Mesenchymal stem cell (in vitro differentiated cells and primary cell): Measurements from ENCODE around the gene THEMIS.
A peak's percentile ranks its signal among the peaks of the same experiment; 100 is the strongest.

Experiments used
- DNase-seq: peaks from one replicate; pipeline ENCODE4 v3.0.0-alpha.2; 2013
- H2AFZ ChIP-seq: one replicate; pipeline ENCODE4 v1.6.1; 2013; ENCODE audit warnings: low read depth, mild to moderate bottlenecking, control low read depth, inconsistent platforms, low read length, moderate library complexity
- H2AK5ac ChIP-seq: 2 replicates; pipeline ENCODE4 v1.6.1; 2013; ENCODE audit warnings: low read length, moderate library complexity, mild to moderate bottlenecking, inconsistent platforms; ENCODE audit not compliant: severe bottlenecking
- H2BK120ac ChIP-seq: one replicate; pipeline ENCODE4 v1.6.1; 2013; ENCODE audit warnings: low read depth, mild to moderate bottlenecking, inconsistent platforms, low read length, moderate library complexity
- H2BK12ac ChIP-seq, 2 experiments: one replicate each; pipeline ENCODE4 v1.6.1; 2013; ENCODE audit warnings: inconsistent platforms in 2 of 2, low read length in 2 of 2, mild to moderate bottlenecking in 2 of 2, moderate library complexity in 2 of 2, control low read depth in 1 of 2
- H2BK15ac ChIP-seq: one replicate; pipeline ENCODE4 v1.6.1; 2013; ENCODE audit warnings: mild to moderate bottlenecking, low read depth, inconsistent platforms; ENCODE audit not compliant: poor library complexity, severe bottlenecking
- H2BK5ac ChIP-seq: 2 replicates; pipeline ENCODE4 v1.6.1; 2013; ENCODE audit warnings: low read depth, mild to moderate bottlenecking, low read length, control low read depth, inconsistent platforms; ENCODE audit not compliant: poor library complexity, severe bottlenecking
- H3K14ac ChIP-seq, 2 experiments: one replicate each; pipeline ENCODE4 v1.6.1; 2013; ENCODE audit warnings: inconsistent platforms in 2 of 2, low read length in 2 of 2, control low read depth in 1 of 2, mild to moderate bottlenecking in 1 of 2, moderate library complexity in 1 of 2
- H3K18ac ChIP-seq, 2 experiments: one replicate each; pipeline ENCODE4 v1.6.1; 2013; ENCODE audit warnings: inconsistent platforms in 2 of 2, low read length in 2 of 2, control low read depth in 1 of 2, low read depth in 1 of 2, mild to moderate bottlenecking in 1 of 2
- H3K23ac ChIP-seq, 2 experiments: one replicate each; pipeline ENCODE4 v1.6.1; 2013; ENCODE audit warnings: inconsistent platforms in 2 of 2, low read length in 2 of 2, mild to moderate bottlenecking in 2 of 2, moderate library complexity in 2 of 2, control low read depth in 1 of 2
- H3K27ac ChIP-seq: 2 replicates; pipeline ENCODE4 v1.5.1; 2013; ENCODE audit warnings: mild to moderate bottlenecking, moderate library complexity, low read length, control low read depth, inconsistent platforms; ENCODE audit not compliant: poor library complexity, severe bottlenecking
- H3K27me3 ChIP-seq, 2 experiments: 2 replicates each; pipeline versions ENCODE4 v1.6.1 to v1.7.0; 2013; ENCODE audit warnings: low read length in 2 of 2, mild to moderate bottlenecking in 2 of 2, moderate library complexity in 2 of 2, control low read depth in 1 of 2, inconsistent platforms in 1 of 2; ENCODE audit not compliant: control insufficient read depth in 1 of 2, insufficient read depth in 1 of 2
- H3K36me3 ChIP-seq, 2 experiments: 2 replicates each; pipeline versions ENCODE4 v1.6.1 to v1.7.0; 2013; ENCODE audit warnings: low read length in 2 of 2, control low read depth in 1 of 2, inconsistent platforms in 1 of 2, low read depth in 1 of 2, mild to moderate bottlenecking in 1 of 2; ENCODE audit not compliant: insufficient read depth in 2 of 2, control insufficient read depth in 1 of 2
- H3K4ac ChIP-seq, 2 experiments: one replicate each; pipeline ENCODE4 v1.6.1; 2013; ENCODE audit warnings: inconsistent platforms in 2 of 2, low read length in 2 of 2, mild to moderate bottlenecking in 2 of 2, moderate library complexity in 2 of 2, control low read depth in 1 of 2, low read depth in 1 of 2
- H3K4me1 ChIP-seq: 2 replicates; pipeline ENCODE4 v1.6.1; 2013; ENCODE audit warnings: low read depth, low read length, control low read depth; ENCODE audit not compliant: control insufficient read depth, insufficient read depth
- H3K4me2 ChIP-seq: 2 replicates; pipeline ENCODE4 v1.6.1; 2013; ENCODE audit warnings: low read length, mild to moderate bottlenecking, inconsistent platforms; ENCODE audit not compliant: poor library complexity, severe bottlenecking
- H3K4me3 ChIP-seq, 2 experiments: 2 replicates each; pipeline versions ENCODE4 v1.5.1 to v1.7.0; 2013; ENCODE audit warnings: low read length in 2 of 2, mild to moderate bottlenecking in 2 of 2, control low read depth in 1 of 2, low read depth in 1 of 2; ENCODE audit not compliant: insufficient read depth in 1 of 2
- H3K79me1 ChIP-seq: replicated peaks from 2 replicates; pipeline ENCODE4 v1.6.1; 2013; ENCODE audit warnings: mild to moderate bottlenecking, control low read depth, low read length, inconsistent platforms; ENCODE audit not compliant: poor library complexity, severe bottlenecking
- H3K9ac ChIP-seq: 2 replicates; pipeline ENCODE4 v1.7.0; 2013; ENCODE audit warnings: mild to moderate bottlenecking, low read length, moderate library complexity
- H3K9me3 ChIP-seq: 2 replicates; pipeline ENCODE4 v1.7.0; 2013; ENCODE audit warnings: mild to moderate bottlenecking, low read length; ENCODE audit not compliant: control insufficient read depth
- H4K8ac ChIP-seq: one replicate; pipeline ENCODE4 v1.6.1; 2013; ENCODE audit warnings: inconsistent platforms, mild to moderate bottlenecking, low read length, moderate library complexity
- H4K91ac ChIP-seq: one replicate; pipeline ENCODE4 v1.6.1; 2013; ENCODE audit warnings: mild to moderate bottlenecking, low read length, inconsistent platforms
- WGBS: methylation state at CpG from one replicate; pipeline ENCODE4 v1.1.7; 2013; ENCODE audit warnings: mixed read lengths; 5-methylcytosine and 5-hydroxymethylcytosine counted together

The THEMIS gene

GRCh38 chr6:127738423-127738822, 162.4 kb downstream of the THEMIS start:
- Histone ChIP-seq H3K18ac (no peak overlapping the region), H4K8ac (no peak overlapping the region), H2BK15ac (no peak overlapping the region), H2BK12ac (no peak overlapping the region), H3K27ac (no peak overlapping the region), H3K4me1 (no peaks in the 10 kb centered on the region), H3K14ac (no peak overlapping the region), H3K4ac (no peak overlapping the region), H3K9me3 (no peaks in the 10 kb centered on the region), H3K79me1 (no peaks in the 10 kb centered on the region), H3K23ac (no peak overlapping the region), H3K36me3 (no peaks in the 10 kb centered on the region), H2AFZ (no peak overlapping the region), H4K91ac (no peak overlapping the region), H3K4me3 (no peak overlapping the region), H2AK5ac (no peak overlapping the region), H2BK120ac (no peak overlapping the region), H2BK5ac (no peak overlapping the region), H3K27me3 (no peaks in the 10 kb centered on the region), H3K9ac (no peak overlapping the region), H3K4me2 (no peak overlapping the region)
- no peak for DNase-seq
- WGBS = 88% methylated on average over 3 of the region's 3 CpGs

- no peak overlapping the region for H3K14ac ChIP-seq
- no peak overlapping the region for H3K23ac ChIP-seq
- H4K8ac ChIP-seq = no peak overlapping the region
- no peak overlapping the region for H2BK15ac ChIP-seq
- no peak for DNase-seq
- no peaks in the 10 kb centered on the region for H3K4me1 ChIP-seq
- no peak overlapping the region for H2AK5ac ChIP-seq
- H3K36me3 ChIP-seq = no peaks in the 10 kb centered on the region
- H4K91ac ChIP-seq = no peak overlapping the region
- no peak overlapping the region for H2AFZ ChIP-seq
- no peak overlapping the region for H3K9ac ChIP-seq
- H3K4me2 ChIP-seq = no peak overlapping the region
- H3K79me1 ChIP-seq = no peaks in the 10 kb centered on the region
- no peak overlapping the region for H3K4me3 ChIP-seq
- no peaks in the 10 kb centered on the region for H3K27me3 ChIP-seq
- no peak overlapping the region for H2BK5ac ChIP-seq
- H3K27ac ChIP-seq = no peak overlapping the region
- no peaks in the 10 kb centered on the region for H3K9me3 ChIP-seq
- H2BK12ac ChIP-seq = no peak overlapping the region
- H2BK120ac ChIP-seq = no peak overlapping the region
- no CpG with 5 or more reads among the region's 3 CpGs for WGBS
- no peak overlapping the region for H3K4ac ChIP-seq
- no peak overlapping the region for H3K18ac ChIP-seq
These were observed 163.1 kb downstream of the THEMIS start for GRCh38 chr6:127737768-127738167.

GRCh38 chr6:127737009-127737486, 163.8 kb downstream of the THEMIS start:
- Histone ChIP-seq H3K18ac (no peak overlapping the region), H4K8ac (no peak overlapping the region), H2BK5ac (no peak overlapping the region), H3K4me1 (no peaks in the 10 kb centered on the region), H2AK5ac (no peak overlapping the region), H3K9ac (no peak overlapping the region), H3K9me3 (no peaks in the 10 kb centered on the region), H3K36me3 (no peaks in the 10 kb centered on the region), H3K27ac (no peak overlapping the region), H3K79me1 (no peaks in the 10 kb centered on the region), H3K14ac (no peak overlapping the region), H3K27me3 (no peaks in the 10 kb centered on the region), H2BK15ac (no peak overlapping the region), H3K4me3 (no peak overlapping the region), H4K91ac (no peak overlapping the region), H3K4me2 (no peak overlapping the region), H2BK120ac (no peak overlapping the region), H2BK12ac (no peak overlapping the region), H2AFZ (no peak overlapping the region), H3K4ac (no peak overlapping the region), H3K23ac (no peak overlapping the region)
- DNase-seq = peak; percentile 79

GRCh38 chr6:127732927-127733326, 167.9 kb downstream of the THEMIS start:
- Histone ChIP-seq H4K8ac (no peak overlapping the region), H4K91ac (no peak overlapping the region), H3K18ac (no peak overlapping the region), H3K9ac (no peak overlapping the region), H3K4me2 (no peak overlapping the region), H3K4me1 (no peaks in the 10 kb centered on the region), H2BK15ac (no peak overlapping the region), H2AK5ac (no peak overlapping the region), H2AFZ (no peak overlapping the region), H2BK12ac (no peak overlapping the region), H3K9me3 (no peaks in the 10 kb centered on the region), H3K4me3 (no peak overlapping the region), H3K14ac (no peak overlapping the region), H2BK120ac (no peak overlapping the region), H3K23ac (no peak overlapping the region), H2BK5ac (no peak overlapping the region), H3K36me3 (no peaks in the 10 kb centered on the region), H3K27ac (no peak overlapping the region), H3K27me3 (no peaks in the 10 kb centered on the region), H3K4ac (no peak overlapping the region), H3K79me1 (no peaks in the 10 kb centered on the region)
- no peak for DNase-seq
- 92% methylated on average over 3 of the region's 3 CpGs for WGBS
